Left lung (tissue), 10 donors: ENCODE measurements around the gene REEP3. TPM values are rescaled to one million over a fixed set of nuclear protein-coding genes. Genes with fewer than 3 reads are reported as not detected.

ENCODE experiments used
- ATAC-seq: fragments of 200-7000 bp; cut with Tn5 transposase; one replicate; pipeline ENCODE4 v1.9.1; 2020; ENCODE audit warnings: moderate library complexity
- DNase-seq, 4 donors: peaks; one replicate each; pipeline ENCODE4 v3.0.0-alpha.2; 2013 to 2020
- H3K27ac ChIP-seq, 2 donors: fragments of 200-600 bp; sonication (generic) in 1 of 2; one replicate each; pipeline versions ENCODE4 v1.5.0 to v1.8.0; 2020 to 2021
- H3K27me3 ChIP-seq, 2 donors: fragments of 200-600 bp; sonication (generic) in 1 of 2; one replicate each; pipeline versions ENCODE4 v1.5.0 to v1.8.0; 2020 to 2021
- H3K36me3 ChIP-seq, 2 donors: fragments of 200-600 bp; sonication (generic) in 1 of 2; one replicate each; pipeline versions ENCODE4 v1.5.0 to v1.8.0; 2020 to 2021
- H3K4me1 ChIP-seq, 2 donors: fragments of 200-600 bp; one replicate each; pipeline ENCODE4 v1.8.0; 2021
- H3K4me3 ChIP-seq, 2 donors: fragments of 200-600 bp; sonication (generic) in 1 of 2; one replicate each; pipeline versions ENCODE4 v1.5.0 to v1.8.0; 2020 to 2021; ENCODE audit warnings: mild to moderate bottlenecking in 1 of 2
- H3K9me3 ChIP-seq, 2 donors: fragments of 200-600 bp; sonication (generic) in 1 of 2; one replicate each; pipeline versions ENCODE4 v1.5.0 to v1.8.0; 2020 to 2021
- intact Hi-C, 2 donors: fragments of 100-400 bp; cut with DNase I; formaldehyde crosslinking; loops; one replicate each; pipeline versions ENCODE4 v1.11.2 to v1.14.2; 2022
- polyA plus RNA-seq, 6 donors: library from polyadenylated mRNA; unstranded; fragments of 120-200 nt; gene quantifications; one replicate each; pipeline ENCODE4 v1.2.1, GENCODE V29; 2013; ENCODE audit not compliant: insufficient read length in 6 of 6
- total RNA-seq, 2 donors: library from RNA; stranded (reverse); fragmentation: NEBNext Ultra II Directional; extraction: Animal tissue kit (Norgen Biotek cat#: 25700); gene quantifications; one replicate each; pipeline ENCODE4 v1.2.1, GENCODE V29; 2021
- TF ChIP-seq, protein P1 (sequence below), 2 donors: fragments of 200-600 bp; sonication (generic) in 1 of 2; IDR thresholded peaks; one replicate each; pipeline versions ENCODE4 v1.5.0 to v1.8.0; 2021; ENCODE audit warnings: antibody characterized with exemption in 2 of 2
- donor health status: DM: no; HTN: yes; CAD: no.
- donor health status: DM: no; HTN: no; CAD: no.

Gene REEP3
- total and polyA plus RNA-seq, 8 donors, result 29.3 to 57.8 (median 38.2) TPM

DNA sequence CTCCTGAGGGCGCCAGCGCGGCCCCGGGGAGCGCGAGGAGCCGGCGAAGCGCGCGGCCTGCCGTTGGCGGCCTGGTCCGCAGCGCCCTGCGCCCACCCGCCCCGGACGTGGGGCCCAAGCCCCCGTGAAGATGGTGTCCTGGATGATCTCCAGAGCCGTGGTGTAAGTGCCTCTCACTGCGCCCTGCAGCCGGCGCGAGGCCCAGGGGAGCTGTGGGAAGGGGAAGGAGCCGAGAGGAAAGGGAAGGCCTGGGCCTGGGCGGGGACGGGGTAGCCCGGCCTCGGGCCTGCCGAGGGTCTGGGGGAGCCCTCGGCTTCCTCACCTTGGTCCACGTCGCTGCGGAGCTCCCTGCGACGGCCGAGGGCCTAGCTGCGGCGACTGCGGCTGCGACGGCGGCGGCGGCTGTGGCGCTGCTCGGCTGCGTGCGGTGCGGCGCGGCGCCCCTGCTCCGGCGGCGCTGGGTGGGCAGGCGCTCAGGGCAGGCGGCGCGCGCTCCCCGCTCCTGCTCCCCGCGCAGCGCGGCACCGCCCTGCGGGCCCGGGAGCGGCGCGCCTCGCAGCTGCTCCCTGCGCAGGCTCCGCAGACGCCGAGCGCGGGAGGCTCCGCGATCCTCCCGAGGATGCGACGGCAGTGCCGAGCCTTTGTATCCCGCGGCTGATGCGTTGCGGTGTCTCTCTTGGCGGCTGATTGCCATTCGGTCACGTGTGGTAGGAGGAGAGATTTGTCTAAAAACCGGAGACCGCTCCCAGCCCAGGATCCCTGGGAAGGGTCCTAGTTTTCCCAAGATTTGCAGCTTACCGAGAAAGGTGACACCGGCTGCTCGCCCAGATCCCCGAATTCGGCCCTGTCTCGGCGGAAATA, 445 bp downstream of the REEP3 start:
- DNase-seq, result peak; percentile 68 to 92 (median 81)
- TF ChIP-seq, protein P1, sequence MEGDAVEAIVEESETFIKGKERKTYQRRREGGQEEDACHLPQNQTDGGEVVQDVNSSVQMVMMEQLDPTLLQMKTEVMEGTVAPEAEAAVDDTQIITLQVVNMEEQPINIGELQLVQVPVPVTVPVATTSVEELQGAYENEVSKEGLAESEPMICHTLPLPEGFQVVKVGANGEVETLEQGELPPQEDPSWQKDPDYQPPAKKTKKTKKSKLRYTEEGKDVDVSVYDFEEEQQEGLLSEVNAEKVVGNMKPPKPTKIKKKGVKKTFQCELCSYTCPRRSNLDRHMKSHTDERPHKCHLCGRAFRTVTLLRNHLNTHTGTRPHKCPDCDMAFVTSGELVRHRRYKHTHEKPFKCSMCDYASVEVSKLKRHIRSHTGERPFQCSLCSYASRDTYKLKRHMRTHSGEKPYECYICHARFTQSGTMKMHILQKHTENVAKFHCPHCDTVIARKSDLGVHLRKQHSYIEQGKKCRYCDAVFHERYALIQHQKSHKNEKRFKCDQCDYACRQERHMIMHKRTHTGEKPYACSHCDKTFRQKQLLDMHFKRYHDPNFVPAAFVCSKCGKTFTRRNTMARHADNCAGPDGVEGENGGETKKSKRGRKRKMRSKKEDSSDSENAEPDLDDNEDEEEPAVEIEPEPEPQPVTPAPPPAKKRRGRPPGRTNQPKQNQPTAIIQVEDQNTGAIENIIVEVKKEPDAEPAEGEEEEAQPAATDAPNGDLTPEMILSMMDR (IDR thresholded peaks at IDR 0.05), result no peak
- no peaks in the 10 kb centered on the region for H3K36me3 ChIP-seq
- intact Hi-C loops, result no loop called here
- peak overlapping the region; percentile 54 to 66 for H3K4me3 ChIP-seq
- H3K9me3 ChIP-seq, result no peaks in the 10 kb centered on the region
- H3K27ac ChIP-seq, result peak overlapping the region; percentile 98 to 99
- no peaks in the 10 kb centered on the region for H3K27me3 ChIP-seq
- peaks cover 28 to 57% of the 10 kb centered on the region in 2 donors for H3K4me1 ChIP-seq
- ATAC-seq, result peak; percentile 79

DNA sequence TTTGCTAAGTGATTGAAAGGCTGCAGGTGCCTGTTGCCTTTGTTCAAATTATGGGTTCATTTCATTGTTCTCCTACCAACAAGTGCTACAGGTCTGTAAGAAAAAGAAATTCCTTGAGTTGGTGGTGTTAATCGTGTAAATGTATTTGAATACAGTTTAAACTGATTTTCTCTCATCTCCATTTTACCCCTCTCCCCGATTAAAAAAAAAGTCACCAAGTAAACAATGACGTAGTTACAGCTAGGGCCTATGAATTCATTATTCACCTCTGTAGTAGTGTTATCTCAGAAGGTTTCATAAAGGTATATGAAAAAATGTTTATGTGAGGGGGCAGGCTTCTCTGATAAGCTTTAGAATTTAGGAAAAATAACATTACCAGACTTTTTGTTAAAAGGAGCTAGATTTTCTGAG, 1.1 kb downstream of the REEP3 start:
- H3K27ac ChIP-seq, result peak overlapping the region; percentile 98 to 99
- DNase-seq (peak in 1 of 4 donors; percentile 38), ATAC-seq (peak; percentile 24)
- no peaks in the 10 kb centered on the region for H3K36me3 ChIP-seq
- peak overlapping the region; percentile 54 to 66 for H3K4me3 ChIP-seq
- no peaks in the 10 kb centered on the region for H3K27me3 ChIP-seq
- H3K4me1 ChIP-seq, result peaks cover 24 to 52% of the 10 kb centered on the region in 2 donors
- intact Hi-C loops, result no loop called here
- no peaks in the 10 kb centered on the region for H3K9me3 ChIP-seq
- TF ChIP-seq, protein P1 (IDR thresholded peaks at IDR 0.05), result no peak

DNA sequence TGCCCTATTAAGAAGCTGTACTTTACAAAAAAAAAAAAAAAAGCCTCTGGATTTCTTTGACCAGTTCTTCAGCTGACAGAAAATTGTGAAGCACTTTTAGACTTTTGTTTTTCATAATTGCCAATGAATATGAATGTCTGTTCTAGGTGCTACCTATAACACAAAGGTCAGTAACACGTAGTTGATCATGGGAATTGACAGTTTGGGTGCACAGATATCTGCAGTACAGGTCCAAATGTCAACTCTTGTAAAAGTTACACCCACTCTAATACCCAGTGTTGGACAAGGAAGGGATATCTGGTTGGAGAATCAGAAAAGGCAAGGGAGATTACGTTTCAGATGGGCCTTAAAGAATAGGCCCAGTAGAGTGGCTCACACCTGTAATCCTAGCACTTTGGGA, 1.8 kb downstream of the REEP3 start:
- H3K27me3 ChIP-seq, result no peaks in the 10 kb centered on the region

DNA sequence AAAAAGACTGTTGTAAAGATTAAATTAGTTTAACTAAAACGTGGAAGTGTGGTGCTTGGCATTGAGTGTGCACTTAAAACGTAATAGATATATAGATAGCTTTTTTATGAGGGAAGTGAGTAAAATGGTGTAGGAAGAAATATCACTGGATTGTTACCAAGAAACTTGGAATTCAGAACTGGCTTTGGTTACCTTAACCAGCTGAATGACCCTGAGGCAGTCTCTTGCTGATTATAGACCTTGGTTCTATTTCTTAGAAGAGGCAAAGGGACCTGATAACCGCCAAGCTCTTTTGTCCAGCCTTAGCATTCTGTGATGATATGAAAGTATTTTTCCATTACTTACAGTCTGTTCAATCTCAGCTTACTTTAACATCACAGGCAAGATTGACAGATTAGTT, 3.8 kb downstream of the REEP3 start:
- Histone ChIP-seq H3K4me3 (no peak overlapping the region), H3K27me3 (no peaks in the 10 kb centered on the region), H3K36me3 (no peaks in the 10 kb centered on the region), H3K9me3 (no peaks in the 10 kb centered on the region), H3K4me1 (peaks cover 13 to 29% of the 10 kb centered on the region in 2 donors), H3K27ac (no peak overlapping the region)
- DNase-seq (no peak), ATAC-seq (no peak)
- intact Hi-C loops, result no loop called here
- TF ChIP-seq, protein P1 (IDR thresholded peaks at IDR 0.05), result no peak

More for the DNA sequence above, 1.8 kb downstream of the REEP3 start:
- intact Hi-C loops, result no loop called here
- TF ChIP-seq, protein P1 (IDR thresholded peaks at IDR 0.05), result no peak
- Histone ChIP-seq H3K27ac (no peak overlapping the region), H3K9me3 (no peaks in the 10 kb centered on the region), H3K4me3 (peak overlapping the region in 1 of 2 donors; percentile 66), H3K36me3 (no peaks in the 10 kb centered on the region), H3K4me1 (peaks cover 21 to 47% of the 10 kb centered on the region in 2 donors)
- no peak for ATAC-seq
- no peak for DNase-seq

DNA sequence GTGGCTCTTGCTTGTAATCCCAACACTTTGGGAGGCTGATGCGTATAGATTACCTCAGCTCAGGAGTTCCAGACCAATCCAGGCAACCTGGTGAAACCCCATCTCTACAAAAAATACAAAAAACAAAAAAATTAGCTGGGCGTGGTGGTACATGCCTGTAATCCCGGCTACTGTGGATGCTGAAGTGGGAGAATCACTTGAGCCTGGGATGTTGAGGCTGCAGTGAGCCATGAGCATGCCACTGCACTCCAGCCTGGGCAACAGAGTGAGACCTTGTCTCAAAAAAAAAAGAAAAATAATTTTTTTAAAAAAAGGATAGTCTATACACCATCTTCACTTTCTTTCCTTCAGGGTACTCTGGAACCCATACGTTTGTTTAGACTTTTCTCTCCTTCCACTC, 6.2 kb downstream of the REEP3 start:
- intact Hi-C loops, result no loop called here
- no peaks in the 10 kb centered on the region for H3K36me3 ChIP-seq
- no peak overlapping the region for H3K4me3 ChIP-seq
- no peak for ATAC-seq
- H3K27ac ChIP-seq, result no peak overlapping the region
- peaks cover 2 to 18% of the 10 kb centered on the region in 2 donors for H3K4me1 ChIP-seq
- TF ChIP-seq, protein P1 (IDR thresholded peaks at IDR 0.05), result no peak
- H3K9me3 ChIP-seq, result no peaks in the 10 kb centered on the region
- H3K27me3 ChIP-seq, result no peaks in the 10 kb centered on the region
- no peak for DNase-seq
